ENCODE results near the gene KCTD5. TPM values are rescaled to one million over a fixed set of nuclear protein-coding genes. Genes with fewer than 3 reads are reported as not detected.

Gene KCTD5
- total and polyA plus RNA-seq, 10 of the 15 experiments (the other 5 are each of a cell fraction or from before 2014, with no cell fraction given), result 0.58 to 56.4 (median 37.3) TPM

DNA sequence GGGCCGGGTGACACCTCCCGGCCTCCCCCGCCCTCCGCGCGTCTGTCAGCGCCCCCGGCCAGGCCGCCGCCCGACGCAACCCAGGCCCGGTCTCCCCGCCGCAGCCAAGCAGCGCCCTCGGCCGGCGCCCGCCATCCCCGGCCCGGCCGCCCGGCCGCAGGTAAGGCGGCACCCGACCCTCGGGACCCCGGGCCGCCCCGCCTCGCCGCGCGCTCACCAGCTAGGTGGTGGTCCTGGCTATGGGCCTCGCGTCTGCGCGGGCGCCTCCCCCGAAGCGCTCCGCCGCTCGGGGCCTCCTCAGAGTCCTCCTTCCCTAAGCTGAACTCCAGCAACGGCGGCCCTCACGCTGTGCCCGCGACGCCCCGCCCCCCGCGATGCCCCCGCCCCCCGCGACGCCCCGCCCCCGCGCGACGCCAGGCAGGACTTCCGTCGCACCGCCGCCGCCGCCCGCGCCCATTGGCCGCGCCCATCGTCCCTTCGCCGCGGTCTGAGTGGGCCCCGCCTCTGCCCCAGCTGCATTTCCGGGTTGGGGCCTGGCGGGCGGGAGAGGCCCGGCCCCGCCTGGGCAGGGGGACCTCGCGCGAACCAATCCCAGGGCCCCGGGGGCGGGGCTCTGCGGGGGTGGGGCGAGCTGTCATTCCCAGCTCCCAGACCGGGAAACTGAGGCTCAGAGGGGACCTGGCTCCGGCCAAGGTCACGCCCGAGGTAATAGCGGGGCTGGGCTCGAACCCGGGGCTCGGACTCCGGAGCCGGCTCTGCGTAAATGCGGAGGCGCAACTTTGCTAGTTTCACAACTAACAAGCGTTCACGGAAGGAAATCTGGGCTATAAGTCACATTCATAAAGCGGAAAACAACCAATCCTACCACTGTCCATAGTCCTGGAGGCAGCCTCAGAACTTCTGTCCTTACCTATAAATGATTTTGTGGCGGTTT is 9.0 kb upstream of the KCTD5 start (continued):
- TF ChIP-seq TAF1 (IDR thresholded peaks at IDR 0.05; ENCODE audit: borderline replicate concordance, low read depth, low read length) (peak; percentile 55; the same call in 1 of the 2 replicates), ZNF217 (IDR thresholded peaks at IDR 0.05) (no peak; the same call in 1 of the 2 replicates), MTA2 (IDR thresholded peaks at IDR 0.05; ENCODE audit: low read depth) (no peak), ESRRA (IDR thresholded peaks at IDR 0.05; ENCODE audit: low read length) (peak; percentile 44; the same call in 1 of the 2 replicates), IKZF2 (IDR thresholded peaks at IDR 0.05) (peak; percentile 49 to 54; a peak in 3 of 4 replicates), POLR2AphosphoS2 (IDR thresholded peaks at IDR 0.05; ENCODE audit: low read depth, low read length) (no peak), LARP7 (IDR thresholded peaks at IDR 0.05) (peak; percentile 78), SMAD5 (IDR thresholded peaks at IDR 0.05; ENCODE audit: low read depth) (0 out of 2 replicates have a peak, but pooled peaks have one; percentile 31), CHD4 (IDR thresholded peaks at IDR 0.05) (no peak), ZNF207 (IDR thresholded peaks at IDR 0.05; ENCODE audit: borderline replicate concordance) (no peak), ETV6 (conservative IDR thresholded peaks at IDR 0.05 in 1 of 2, IDR thresholded peaks at IDR 0.05 in 1 of 2; ENCODE audit: borderline replicate concordance in 1 of 2, low read depth in 1 of 2) (no peak), PAX5 (IDR thresholded peaks at IDR 0.05; ENCODE audit: borderline replicate concordance, low read depth, low read length) (no peak), RB1 (IDR thresholded peaks at IDR 0.05; ENCODE audit: borderline replicate concordance) (peak; percentile 30; the same call in 1 of the 2 replicates)
- TF ChIP-seq, protein P1, sequence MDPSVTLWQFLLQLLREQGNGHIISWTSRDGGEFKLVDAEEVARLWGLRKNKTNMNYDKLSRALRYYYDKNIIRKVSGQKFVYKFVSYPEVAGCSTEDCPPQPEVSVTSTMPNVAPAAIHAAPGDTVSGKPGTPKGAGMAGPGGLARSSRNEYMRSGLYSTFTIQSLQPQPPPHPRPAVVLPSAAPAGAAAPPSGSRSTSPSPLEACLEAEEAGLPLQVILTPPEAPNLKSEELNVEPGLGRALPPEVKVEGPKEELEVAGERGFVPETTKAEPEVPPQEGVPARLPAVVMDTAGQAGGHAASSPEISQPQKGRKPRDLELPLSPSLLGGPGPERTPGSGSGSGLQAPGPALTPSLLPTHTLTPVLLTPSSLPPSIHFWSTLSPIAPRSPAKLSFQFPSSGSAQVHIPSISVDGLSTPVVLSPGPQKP (IDR thresholded peaks at IDR 0.05; ENCODE audit: low read depth, low read length), result no peak
- TF ChIP-seq, protein P2, sequence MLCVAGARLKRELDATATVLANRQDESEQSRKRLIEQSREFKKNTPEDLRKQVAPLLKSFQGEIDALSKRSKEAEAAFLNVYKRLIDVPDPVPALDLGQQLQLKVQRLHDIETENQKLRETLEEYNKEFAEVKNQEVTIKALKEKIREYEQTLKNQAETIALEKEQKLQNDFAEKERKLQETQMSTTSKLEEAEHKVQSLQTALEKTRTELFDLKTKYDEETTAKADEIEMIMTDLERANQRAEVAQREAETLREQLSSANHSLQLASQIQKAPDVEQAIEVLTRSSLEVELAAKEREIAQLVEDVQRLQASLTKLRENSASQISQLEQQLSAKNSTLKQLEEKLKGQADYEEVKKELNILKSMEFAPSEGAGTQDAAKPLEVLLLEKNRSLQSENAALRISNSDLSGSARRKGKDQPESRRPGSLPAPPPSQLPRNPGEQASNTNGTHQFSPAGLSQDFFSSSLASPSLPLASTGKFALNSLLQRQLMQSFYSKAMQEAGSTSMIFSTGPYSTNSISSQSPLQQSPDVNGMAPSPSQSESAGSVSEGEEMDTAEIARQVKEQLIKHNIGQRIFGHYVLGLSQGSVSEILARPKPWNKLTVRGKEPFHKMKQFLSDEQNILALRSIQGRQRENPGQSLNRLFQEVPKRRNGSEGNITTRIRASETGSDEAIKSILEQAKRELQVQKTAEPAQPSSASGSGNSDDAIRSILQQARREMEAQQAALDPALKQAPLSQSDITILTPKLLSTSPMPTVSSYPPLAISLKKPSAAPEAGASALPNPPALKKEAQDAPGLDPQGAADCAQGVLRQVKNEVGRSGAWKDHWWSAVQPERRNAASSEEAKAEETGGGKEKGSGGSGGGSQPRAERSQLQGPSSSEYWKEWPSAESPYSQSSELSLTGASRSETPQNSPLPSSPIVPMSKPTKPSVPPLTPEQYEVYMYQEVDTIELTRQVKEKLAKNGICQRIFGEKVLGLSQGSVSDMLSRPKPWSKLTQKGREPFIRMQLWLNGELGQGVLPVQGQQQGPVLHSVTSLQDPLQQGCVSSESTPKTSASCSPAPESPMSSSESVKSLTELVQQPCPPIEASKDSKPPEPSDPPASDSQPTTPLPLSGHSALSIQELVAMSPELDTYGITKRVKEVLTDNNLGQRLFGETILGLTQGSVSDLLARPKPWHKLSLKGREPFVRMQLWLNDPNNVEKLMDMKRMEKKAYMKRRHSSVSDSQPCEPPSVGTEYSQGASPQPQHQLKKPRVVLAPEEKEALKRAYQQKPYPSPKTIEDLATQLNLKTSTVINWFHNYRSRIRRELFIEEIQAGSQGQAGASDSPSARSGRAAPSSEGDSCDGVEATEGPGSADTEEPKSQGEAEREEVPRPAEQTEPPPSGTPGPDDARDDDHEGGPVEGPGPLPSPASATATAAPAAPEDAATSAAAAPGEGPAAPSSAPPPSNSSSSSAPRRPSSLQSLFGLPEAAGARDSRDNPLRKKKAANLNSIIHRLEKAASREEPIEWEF (IDR thresholded peaks at IDR 0.05; ENCODE audit: insufficient replicate concordance, low read depth, low read length), result no peak
- TF ChIP-seq, protein P3, sequence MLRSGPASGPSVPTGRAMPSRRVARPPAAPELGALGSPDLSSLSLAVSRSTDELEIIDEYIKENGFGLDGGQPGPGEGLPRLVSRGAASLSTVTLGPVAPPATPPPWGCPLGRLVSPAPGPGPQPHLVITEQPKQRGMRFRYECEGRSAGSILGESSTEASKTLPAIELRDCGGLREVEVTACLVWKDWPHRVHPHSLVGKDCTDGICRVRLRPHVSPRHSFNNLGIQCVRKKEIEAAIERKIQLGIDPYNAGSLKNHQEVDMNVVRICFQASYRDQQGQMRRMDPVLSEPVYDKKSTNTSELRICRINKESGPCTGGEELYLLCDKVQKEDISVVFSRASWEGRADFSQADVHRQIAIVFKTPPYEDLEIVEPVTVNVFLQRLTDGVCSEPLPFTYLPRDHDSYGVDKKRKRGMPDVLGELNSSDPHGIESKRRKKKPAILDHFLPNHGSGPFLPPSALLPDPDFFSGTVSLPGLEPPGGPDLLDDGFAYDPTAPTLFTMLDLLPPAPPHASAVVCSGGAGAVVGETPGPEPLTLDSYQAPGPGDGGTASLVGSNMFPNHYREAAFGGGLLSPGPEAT (IDR thresholded peaks at IDR 0.05; ENCODE audit: low read depth), result 0 out of 2 replicates have a peak, but pooled peaks have one; percentile 29

All from GM12878 (cell line).